Thoracic aorta (tissue), 2 donors: ENCODE data around the gene C1orf94. TPM values are rescaled to one million over a fixed set of nuclear protein-coding genes. Genes with fewer than 3 reads are reported as not detected.

Experiments
- ATAC-seq: fragments of 150-250 bp; one replicate; pipeline ENCODE4 v1.8.0; 2017; ENCODE audit warnings: low read depth; ENCODE audit not compliant: insufficient number of reproducible peaks, low FRiP score
- DNase-seq: peaks from one replicate; pipeline ENCODE4 v3.0.0-alpha.2; 2020; ENCODE audit warnings: low spot score
- H3K27ac ChIP-seq, 2 donors: fragments of 200-600 bp; sonication (generic); 1 replicate in 1 of 2; 2 replicates in 1 of 2; pipeline ENCODE4 v1.5.1; 2016; ENCODE audit warnings: mild to moderate bottlenecking in 2 of 2, moderate library complexity in 2 of 2
- H3K27me3 ChIP-seq: fragments of 200-600 bp; sonication (generic); replicated peaks from 2 replicates; pipeline ENCODE4 v1.6.0; 2016; ENCODE audit warnings: mild to moderate bottlenecking; ENCODE audit not compliant: insufficient read depth
- H3K36me3 ChIP-seq: fragments of 200-600 bp; sonication (generic); one replicate; pipeline ENCODE4 v1.5.1; 2016
- H3K4me1 ChIP-seq, 2 donors: fragments of 200-600 bp; sonication (generic); 1 replicate in 1 of 2; 2 replicates in 1 of 2; pipeline versions ENCODE4 v1.5.1 to v1.6.0; 2016; ENCODE audit warnings: low read depth in 2 of 2, mild to moderate bottlenecking in 1 of 2; ENCODE audit not compliant: control insufficient read depth in 1 of 2
- H3K4me3 ChIP-seq: fragments of 200-600 bp; sonication (generic); 2 replicates; pipeline ENCODE4 v1.5.1; 2016; ENCODE audit warnings: mild to moderate bottlenecking
- H3K9me3 ChIP-seq: fragments of 200-600 bp; sonication (generic); 2 replicates; pipeline ENCODE4 v1.5.1; 2016
- total RNA-seq, 2 donors: library from RNA; depleted of rRNA; stranded (reverse); fragments of >200 nt; gene quantifications; one replicate each; pipeline versions ENCODE4 v1.1.0 to v1.2.3, GENCODE V29; 2016
- TF ChIP-seq, protein P1 (sequence below): fragments of 200-600 bp; sonication (generic); IDR thresholded peaks from one replicate; pipeline ENCODE4 v1.5.1; 2019; ENCODE audit warnings: antibody characterized with exemption

C1orf94 gene
- total RNA-seq, 2 donors from 2014 or later = not detected

DNA sequence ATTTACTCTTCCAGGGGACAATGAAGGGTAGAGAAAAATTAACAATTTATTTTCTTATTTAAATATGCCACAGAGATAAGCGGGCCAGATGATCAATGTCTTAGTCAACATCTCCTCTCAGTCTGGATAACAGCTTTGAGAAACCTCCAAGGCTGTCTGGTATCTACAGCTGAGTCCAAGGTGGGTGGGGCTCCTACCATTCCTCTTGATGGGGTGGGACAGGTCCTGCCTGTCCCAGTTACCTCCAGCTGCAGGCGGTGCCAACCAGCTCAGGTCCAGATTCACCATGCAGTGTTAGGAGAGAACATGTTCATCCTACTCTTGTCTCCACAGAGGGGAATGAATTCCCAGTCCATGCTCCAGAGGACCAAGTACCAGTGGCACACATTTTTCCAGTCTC is 32.7 kb upstream of the C1orf94 start:
- Histone ChIP-seq H3K9me3 (no peaks in the 10 kb centered on the region), H3K27ac (no peak overlapping the region), H3K36me3 (no peaks in the 10 kb centered on the region), H3K4me1 (no peaks in the 10 kb centered on the region), H3K27me3 (no peaks in the 10 kb centered on the region), H3K4me3 (no peak overlapping the region)
- ATAC-seq = no peak
- no peak for DNase-seq
- TF ChIP-seq, protein P1, sequence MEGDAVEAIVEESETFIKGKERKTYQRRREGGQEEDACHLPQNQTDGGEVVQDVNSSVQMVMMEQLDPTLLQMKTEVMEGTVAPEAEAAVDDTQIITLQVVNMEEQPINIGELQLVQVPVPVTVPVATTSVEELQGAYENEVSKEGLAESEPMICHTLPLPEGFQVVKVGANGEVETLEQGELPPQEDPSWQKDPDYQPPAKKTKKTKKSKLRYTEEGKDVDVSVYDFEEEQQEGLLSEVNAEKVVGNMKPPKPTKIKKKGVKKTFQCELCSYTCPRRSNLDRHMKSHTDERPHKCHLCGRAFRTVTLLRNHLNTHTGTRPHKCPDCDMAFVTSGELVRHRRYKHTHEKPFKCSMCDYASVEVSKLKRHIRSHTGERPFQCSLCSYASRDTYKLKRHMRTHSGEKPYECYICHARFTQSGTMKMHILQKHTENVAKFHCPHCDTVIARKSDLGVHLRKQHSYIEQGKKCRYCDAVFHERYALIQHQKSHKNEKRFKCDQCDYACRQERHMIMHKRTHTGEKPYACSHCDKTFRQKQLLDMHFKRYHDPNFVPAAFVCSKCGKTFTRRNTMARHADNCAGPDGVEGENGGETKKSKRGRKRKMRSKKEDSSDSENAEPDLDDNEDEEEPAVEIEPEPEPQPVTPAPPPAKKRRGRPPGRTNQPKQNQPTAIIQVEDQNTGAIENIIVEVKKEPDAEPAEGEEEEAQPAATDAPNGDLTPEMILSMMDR = no peak

DNA sequence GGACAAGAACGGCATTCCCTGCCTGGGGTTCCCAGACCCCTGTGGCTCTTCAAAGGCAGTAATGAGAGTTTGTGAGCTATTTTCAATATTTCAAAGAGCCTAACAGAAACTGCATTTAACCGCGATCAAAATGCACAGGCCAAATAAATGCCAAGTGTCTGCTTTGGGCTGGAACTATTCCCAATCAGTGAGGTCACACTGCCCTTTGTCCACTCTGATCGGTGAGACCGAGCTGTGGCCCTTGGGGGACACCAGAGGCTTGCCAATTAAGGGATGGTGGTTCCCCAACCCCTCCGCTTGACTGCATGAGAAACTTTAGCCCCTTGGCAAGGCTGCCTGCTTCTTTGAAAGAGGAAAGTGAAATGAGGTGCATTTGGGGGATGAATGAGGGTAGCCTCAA is 31.9 kb upstream of the C1orf94 start:
- Histone ChIP-seq H3K9me3 (no peaks in the 10 kb centered on the region), H3K27ac (no peak overlapping the region), H3K36me3 (no peaks in the 10 kb centered on the region), H3K4me3 (no peak overlapping the region), H3K4me1 (no peaks in the 10 kb centered on the region), H3K27me3 (no peaks in the 10 kb centered on the region)
- DNase-seq (no peak), ATAC-seq (no peak)
- TF ChIP-seq, protein P1 = no peak

GRCh38 chr1:34147301-34147700 is 29.4 kb upstream of the C1orf94 start:
- Histone ChIP-seq H3K36me3 (no peaks in the 10 kb centered on the region), H3K27me3 (no peaks in the 10 kb centered on the region), H3K9me3 (no peaks in the 10 kb centered on the region), H3K27ac (no peak overlapping the region), H3K4me1 (no peaks in the 10 kb centered on the region), H3K4me3 (no peak overlapping the region)
- TF ChIP-seq, protein P1 = no peak
- ATAC-seq (no peak), DNase-seq (no peak)

GRCh38 chr1:34149501-34149900 is 27.2 kb upstream of the C1orf94 start:
- Histone ChIP-seq H3K27ac (no peak overlapping the region), H3K36me3 (no peaks in the 10 kb centered on the region), H3K9me3 (no peaks in the 10 kb centered on the region), H3K4me1 (no peaks in the 10 kb centered on the region), H3K27me3 (no peaks in the 10 kb centered on the region), H3K4me3 (no peak overlapping the region)
- ATAC-seq (no peak), DNase-seq (no peak)
- TF ChIP-seq, protein P1 = no peak

DNA sequence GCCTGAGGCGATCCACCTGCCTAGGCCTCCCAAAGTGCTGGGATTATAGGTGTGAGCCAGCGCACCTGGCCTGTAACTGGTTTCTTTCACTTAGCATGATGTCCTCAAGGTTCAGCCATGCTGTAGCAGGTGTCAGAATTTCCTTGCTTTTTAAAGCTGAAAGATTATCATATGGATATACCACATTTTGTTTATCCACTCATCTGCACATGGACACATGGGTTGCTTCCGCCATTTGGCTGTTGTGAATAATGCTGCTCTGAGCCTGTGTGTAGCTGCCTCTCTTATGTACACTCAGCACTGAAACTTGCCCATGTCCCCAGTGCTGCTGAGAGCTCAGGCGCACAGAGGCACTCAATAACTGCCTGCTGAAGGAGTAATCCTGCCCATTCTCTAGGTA is 23.5 kb upstream of the C1orf94 start:
- Histone ChIP-seq H3K4me3 (no peak overlapping the region), H3K27me3 (no peaks in the 10 kb centered on the region), H3K27ac (no peak overlapping the region), H3K4me1 (no peaks in the 10 kb centered on the region), H3K36me3 (no peaks in the 10 kb centered on the region), H3K9me3 (no peaks in the 10 kb centered on the region)
- TF ChIP-seq, protein P1 = no peak
- DNase-seq = no peak
- ATAC-seq = no peak
